ENCODE data around the gene XIAP. TPM values are rescaled to one million over a fixed set of nuclear protein-coding genes. Genes with fewer than 3 reads are reported as not detected.
"Not testable (repeated sequence)": the region's sequence is repeated elsewhere in the genome, so short reads cannot be mapped to it uniquely, and the experiment has no call there.

The XIAP gene
- polyA plus RNA-seq, 4 donors = 39.9 to 44.1 (median 41.6) TPM

DNA sequence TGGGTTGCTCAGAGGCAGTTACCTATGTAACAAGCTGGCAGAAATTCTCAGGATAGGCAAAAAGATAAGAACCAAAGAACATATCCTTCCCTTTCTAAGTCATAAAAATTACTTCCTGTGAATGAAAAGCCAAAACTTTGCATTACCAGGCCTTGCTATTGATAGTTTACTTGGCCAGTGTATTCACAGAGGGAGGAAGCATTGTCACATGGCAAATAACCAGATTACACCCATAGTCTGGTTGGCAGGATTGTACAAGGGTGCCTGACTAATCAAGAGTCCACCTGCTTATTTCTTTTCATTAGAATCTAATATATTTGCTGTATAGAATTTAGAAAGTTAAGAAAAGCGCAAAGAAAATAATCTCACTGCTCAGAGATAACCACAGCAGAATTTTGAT lies 14.1 kb downstream of the XIAP start:
- DNase-seq (ENCODE audit: low read depth in 4 of 4, low spot score in 3 of 4) = no peak

DNA sequence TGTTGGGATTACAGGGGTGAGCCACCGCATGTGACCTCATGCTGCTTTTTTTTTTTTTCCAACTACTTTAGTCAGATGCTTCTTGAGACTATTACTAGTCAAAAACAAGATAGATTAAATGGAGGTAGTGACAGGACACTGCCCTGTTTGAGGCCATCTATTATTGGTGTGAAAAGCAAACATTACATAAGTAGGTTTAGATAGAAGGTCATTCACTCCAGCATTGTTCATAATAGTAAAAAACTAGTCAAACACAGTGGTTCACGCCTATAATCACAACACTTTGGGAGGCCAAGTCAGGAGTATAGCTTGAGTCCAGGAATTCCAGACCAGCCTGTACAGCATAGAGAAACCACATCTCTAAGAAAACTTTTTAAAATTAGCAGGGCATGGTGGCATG lies 16.3 kb downstream of the XIAP start:
- no peak for DNase-seq (ENCODE audit: low read depth in 4 of 4, low spot score in 3 of 4)

DNA sequence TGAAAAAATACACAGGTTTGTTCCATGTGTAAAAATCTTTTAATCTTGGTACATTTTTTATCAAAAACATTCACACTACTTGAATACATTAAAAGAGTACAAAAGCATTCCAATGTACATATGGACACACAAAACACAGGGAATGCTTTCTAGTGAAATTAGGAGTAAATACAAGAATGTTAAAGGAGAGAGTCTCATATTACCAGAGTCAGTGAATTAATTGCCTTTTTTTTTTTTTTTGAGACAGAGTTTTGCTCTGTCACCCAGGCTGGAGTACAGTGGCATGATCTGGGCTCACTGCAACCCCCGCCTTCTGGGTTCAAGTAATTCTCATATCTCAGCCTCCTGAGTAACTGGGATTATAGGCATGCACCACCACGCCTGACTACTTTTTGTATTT lies 17.0 kb downstream of the XIAP start:
- no peak for DNase-seq (ENCODE audit: low read depth in 4 of 4, low spot score in 3 of 4)

DNA sequence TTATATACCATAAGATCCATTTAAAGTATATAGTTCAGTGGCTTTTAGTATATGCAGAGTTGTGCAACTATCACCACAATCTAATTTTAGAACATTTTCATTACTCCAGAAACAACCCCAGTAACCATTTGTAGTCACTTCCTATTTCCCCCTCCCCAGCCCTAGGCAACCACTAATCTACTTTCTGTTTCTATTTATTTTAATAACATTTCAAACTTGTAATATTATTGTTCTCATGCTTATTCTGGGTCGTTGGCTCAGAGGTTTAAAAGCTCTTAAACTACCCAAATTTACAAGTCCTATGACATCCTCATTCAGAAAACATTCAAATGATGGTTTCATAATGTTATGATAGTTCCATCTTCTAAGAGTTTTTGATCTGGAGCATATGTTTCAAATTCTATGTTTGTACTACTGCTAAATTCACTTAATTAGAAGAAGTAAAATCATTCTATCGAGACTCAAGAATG lies 18.4 kb downstream of the XIAP start:
- DNase-seq (ENCODE audit: low read depth in 4 of 4, low spot score in 3 of 4) = no peak

DNA sequence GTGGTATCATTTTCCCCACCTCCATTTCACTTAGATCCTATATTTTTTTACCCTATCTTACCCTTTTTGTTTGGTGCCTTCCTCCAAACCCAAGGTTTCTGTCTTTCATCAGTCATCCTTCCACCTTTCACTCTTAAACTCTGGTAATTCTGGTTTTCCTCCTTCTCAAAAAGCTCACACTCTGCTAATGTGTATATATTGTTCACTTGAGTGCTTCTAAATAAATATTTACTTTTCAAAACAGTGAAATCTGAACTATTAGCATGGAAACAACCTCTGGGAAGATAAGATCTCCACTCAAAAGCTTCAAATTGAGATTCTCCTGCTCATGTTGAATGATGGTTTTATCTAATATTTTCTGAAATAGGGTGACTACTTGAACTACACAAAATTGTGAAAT lies 21.5 kb downstream of the XIAP start:
- DNase-seq (ENCODE audit: low read depth in 4 of 4, low spot score in 3 of 4) = no peak

DNA sequence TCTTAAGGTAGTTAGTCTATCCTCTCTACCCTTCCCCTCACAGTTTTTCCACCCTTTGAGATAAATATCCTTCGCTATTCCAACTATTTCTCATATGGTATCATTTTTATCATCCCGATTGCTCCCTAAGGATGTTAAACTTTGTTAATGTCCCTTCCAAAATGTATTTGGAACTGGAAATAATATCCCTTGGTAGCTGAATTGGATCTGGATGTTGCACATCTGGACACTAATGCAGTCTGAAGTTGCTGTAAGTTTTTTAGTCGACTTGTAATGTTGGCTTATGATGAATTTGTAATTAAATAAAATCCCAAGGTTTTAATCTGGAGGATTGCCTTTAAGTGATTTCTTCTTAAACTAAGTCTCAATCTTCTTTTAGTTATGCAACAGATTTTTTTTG lies 22.5 kb downstream of the XIAP start:
- no peak for DNase-seq (ENCODE audit: low read depth in 4 of 4, low spot score in 3 of 4)

DNA sequence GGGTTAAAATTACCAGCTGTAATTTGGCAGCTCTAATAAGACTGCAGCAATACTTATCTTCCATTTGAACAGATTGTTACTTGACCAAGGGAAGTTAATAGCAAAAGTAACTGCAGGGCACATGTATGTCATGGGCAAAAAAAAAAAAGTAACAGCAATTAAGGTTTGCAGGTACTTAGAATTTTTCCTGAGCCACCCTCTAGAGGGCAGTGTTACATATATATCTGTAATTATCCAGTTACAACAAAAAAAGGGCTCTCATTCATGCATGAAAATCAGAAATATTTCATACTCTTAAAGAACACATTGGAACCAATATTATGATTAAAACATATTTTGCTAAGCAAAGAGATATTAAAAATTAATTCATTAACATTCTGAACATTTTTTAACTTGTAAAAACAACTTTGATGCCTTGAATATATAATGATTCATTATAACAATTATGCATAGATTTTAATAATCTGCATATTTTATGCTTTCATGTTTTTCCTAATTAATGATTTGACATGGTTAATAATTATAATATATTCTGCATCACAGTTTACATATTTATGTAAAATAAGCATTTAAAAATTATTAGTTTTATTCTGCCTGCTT lies 25.1 kb downstream of the XIAP start:
- DNase-seq (ENCODE audit: low read depth in 4 of 4, low spot score in 3 of 4) = peak in 1 of 4 donors; percentile 13

DNA sequence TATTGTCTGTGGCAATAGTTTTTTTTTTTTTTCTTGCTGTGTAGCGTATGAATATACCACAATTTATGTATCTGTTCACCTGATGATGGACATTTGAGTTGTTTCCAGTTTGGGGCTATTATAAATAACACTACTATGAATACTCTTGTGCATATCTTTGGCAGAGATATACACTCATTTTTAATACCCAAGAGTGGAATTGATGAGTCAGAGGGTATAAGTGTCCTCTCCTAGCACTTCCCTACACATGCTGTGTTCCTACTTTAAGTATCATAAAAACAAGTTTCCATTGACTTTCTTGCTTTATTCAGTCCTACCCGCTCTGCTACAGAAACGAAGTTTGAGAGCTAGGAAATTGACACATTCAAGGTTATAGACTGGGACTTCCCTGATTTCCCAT lies 39.8 kb downstream of the XIAP start:
- no peak for DNase-seq (ENCODE audit: low read depth in 4 of 4, low spot score in 3 of 4)

DNA sequence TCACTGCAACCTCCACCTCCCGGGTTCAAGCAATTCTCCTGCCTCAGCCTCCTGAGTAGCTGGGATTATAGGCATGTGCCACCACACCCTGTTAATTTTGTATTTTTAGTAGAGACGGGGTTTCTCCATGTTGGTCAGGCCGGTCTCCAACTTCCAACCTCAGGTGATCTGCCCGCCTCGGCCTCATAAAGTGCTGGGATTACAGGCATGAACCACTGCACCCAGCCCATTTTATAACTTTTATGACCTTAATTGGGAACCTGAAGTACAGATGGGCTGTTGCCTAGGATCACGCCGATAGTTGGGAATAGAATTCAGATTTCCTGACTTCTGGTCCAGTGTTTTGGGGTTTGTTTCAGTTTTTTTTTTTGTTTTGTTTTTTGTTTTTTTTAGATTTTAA lies 43.4 kb downstream of the XIAP start:
- not testable (repeated sequence) for DNase-seq (ENCODE audit: low read depth in 4 of 4, low spot score in 3 of 4)

DNA sequence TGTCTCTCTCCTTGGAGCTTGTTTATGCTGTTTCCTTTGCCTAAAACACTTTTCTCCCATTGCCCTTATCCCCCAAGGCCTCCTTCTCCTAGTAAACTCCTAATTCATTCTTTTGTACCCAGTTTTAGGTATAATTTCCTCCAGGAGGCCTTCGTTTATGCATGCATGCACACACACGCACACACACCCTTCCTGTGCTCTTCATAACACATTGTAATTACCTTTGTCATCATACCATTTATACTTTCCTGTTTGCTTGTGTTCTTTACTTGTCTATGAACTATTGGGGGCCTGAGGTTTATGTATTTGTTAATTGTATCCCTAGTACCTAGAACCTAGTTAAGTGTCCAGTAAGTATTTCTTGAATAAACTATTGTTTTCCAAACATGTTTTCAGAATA lies 45.5 kb downstream of the XIAP start:
- DNase-seq (ENCODE audit: low read depth in 4 of 4, low spot score in 3 of 4) = no peak

DNA sequence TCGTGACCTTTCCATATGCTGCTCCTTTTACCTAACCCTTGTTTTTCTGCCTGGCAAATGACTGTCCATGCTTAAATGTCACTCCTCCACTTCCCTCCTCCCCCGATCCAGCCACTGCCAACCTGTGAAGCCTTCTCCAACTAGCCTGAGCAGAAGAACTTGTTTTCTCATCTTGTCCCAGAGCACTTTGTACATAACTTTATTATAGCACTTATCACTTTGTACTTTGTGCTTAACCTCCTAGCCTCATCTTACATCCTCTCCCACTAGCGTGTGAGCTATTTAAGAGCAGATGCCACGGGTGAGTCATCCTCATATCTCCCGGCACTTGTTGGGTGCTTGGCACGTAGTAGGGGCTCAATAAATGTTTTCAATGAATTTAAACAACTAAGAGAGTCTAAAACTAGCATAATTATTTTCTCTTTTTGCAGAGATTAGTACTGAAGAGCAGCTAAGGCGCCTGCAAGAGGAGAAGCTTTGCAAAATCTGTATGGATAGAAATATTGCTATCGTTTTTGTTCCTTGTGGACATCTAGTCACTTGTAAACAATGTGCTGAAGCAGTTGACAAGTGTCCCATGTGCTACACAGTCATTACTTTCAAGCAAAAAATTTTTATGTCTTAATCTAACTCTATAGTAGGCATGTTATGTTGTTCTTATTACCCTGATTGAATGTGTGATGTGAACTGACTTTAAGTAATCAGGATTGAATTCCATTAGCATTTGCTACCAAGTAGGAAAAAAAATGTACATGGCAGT lies 46.9 kb downstream of the XIAP start:
- no peak for DNase-seq (ENCODE audit: low read depth in 4 of 4, low spot score in 3 of 4)

DNA sequence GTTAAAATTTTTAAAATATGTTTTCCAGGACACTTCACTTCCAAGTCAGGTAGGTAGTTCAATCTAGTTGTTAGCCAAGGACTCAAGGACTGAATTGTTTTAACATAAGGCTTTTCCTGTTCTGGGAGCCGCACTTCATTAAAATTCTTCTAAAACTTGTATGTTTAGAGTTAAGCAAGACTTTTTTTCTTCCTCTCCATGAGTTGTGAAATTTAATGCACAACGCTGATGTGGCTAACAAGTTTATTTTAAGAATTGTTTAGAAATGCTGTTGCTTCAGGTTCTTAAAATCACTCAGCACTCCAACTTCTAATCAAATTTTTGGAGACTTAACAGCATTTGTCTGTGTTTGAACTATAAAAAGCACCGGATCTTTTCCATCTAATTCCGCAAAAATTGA lies 49.7 kb downstream of the XIAP start:
- DNase-seq (ENCODE audit: low read depth in 4 of 4, low spot score in 3 of 4) = no peak

DNA sequence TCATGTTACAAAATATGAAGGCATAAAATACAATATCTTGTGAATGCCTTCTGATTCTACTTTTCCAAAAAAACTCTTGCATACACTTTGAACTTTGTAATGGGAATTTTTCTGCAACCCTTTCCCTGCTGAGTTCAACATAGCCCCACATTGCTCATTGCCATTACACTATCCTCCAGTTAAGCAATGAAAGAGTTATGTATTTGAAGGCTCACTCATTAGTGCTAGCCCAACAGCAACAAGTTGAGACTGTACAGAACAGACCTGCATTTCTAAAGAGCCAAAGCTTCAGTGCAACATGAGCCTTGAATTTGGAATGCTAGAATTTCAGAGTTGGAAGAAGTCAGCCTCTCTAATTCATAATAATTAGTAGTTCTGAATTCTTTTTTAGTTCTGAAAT lies 57.2 kb downstream of the XIAP start:
- DNase-seq (ENCODE audit: low read depth in 4 of 4, low spot score in 3 of 4) = no peak

DNA sequence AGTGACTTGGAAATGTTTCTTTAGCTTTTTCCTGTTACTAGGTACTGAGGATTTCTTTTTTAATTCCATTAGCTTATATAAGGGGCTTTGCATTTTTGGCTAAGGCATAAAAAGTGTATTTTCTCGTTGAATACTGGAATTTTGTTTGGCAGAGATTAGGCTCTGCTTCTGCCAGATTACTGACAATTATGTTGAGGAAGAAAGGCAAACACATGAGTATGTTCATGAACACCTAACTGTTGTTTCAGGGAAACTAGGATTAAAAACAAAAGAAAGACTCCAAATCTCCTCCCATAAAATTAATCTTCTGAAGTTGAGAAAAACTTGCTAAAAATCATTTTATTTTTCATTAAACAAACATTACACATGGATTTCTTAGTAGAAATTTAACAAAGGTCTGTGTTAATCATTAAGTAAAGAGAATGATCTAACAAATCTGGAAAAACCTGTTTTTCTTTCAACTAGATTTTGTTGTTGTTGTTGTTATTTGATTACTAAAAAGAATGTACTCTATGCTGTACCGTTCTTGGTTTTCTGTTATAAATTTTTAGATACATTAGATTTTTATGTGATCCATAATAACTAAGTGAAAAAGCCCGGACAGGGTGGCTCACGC lies 58.4 kb downstream of the XIAP start:
- no peak for DNase-seq (ENCODE audit: low read depth in 4 of 4, low spot score in 3 of 4)

DNA sequence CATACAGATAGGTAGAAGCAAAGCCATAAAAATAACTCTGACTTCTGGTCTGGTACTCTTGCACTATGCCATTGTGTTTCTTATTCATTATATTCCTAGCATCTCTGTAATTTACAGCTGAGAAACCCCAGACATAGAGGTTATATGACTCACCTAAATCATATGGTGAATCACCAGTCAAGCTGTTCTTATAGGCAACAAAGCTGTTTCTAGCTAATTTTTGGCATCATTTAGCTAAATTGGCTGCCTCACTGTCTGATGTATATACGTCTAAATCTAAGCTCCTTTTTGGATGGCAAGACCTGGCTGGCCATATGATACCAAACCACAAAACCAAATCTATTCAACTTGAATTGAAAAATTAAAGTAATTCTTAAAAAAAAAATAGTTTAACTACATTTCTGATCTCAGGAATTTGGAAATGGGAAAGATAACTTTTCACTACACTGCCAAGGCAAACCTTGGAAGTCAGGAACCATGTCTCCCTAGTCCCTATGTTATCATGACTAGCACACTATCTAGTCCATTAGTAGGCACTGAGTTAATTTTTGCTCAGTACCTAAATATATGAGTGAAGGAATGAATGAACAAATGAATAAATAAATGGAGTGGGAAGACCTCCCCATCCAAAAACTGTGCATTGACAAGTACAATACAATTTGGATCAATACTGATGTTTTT lies 60.4 kb downstream of the XIAP start:
- DNase-seq (ENCODE audit: low read depth in 4 of 4, low spot score in 3 of 4) = no peak

DNA sequence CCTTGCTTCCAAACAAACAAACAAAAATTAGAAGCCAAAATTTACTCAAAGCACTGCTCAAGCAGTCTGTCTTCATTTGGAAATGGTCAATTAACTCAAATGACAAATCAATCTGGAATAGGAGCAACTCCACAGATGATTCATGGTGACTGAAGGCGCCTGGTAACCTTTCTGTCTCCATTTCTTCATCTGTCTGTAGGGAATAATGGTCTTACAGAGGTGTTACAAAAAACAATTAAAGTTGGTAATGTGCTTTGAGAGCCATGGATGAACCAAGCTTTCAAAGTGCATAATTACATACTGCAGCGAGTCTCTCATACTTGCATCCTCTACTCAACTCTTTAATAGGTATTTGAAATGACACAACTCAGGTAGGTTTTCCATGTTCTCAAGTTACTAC lies 63.4 kb downstream of the XIAP start:
- DNase-seq (ENCODE audit: low read depth in 4 of 4, low spot score in 3 of 4) = no peak

DNA sequence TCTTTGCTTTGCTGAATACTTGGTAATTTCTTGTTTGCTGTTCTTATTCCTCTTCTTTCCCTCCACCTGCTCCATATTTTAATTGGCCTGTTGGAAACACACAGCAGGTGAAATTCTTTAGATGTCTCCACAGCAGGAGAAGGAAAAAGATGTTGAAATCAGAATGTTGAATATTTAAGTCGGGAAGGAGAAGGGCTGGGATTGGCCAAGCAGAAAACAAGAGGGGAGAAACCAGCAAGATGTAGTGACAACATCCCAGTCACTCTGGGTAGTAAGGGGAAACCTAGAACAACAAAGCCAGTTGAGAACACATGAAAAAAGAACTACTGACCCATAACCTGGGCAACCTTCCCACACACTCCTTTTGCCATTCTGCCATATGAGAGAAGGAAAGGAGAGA lies 64.3 kb downstream of the XIAP start:
- no peak for DNase-seq (ENCODE audit: low read depth in 4 of 4, low spot score in 3 of 4)

DNA sequence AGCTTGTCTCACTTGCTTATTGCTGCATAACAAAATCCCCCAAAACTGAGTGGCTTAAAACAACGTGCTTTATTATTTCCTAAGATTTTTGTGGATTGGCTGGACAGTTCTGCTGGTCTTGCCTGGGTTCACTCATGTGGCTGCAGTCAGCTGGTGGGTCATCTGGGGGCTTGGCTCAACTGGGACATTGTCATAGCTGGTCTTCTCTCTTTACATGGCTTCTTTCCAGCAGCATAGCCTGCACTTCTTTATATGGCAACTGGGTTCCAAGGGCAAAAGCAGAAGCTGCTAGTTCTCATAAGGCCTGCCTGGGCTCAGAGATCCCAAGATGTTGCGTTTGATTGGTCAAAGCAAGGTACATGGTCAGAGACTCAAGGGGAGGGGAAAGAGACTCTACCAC lies 68.0 kb downstream of the XIAP start:
- DNase-seq (ENCODE audit: low read depth in 4 of 4, low spot score in 3 of 4) = no peak

DNA sequence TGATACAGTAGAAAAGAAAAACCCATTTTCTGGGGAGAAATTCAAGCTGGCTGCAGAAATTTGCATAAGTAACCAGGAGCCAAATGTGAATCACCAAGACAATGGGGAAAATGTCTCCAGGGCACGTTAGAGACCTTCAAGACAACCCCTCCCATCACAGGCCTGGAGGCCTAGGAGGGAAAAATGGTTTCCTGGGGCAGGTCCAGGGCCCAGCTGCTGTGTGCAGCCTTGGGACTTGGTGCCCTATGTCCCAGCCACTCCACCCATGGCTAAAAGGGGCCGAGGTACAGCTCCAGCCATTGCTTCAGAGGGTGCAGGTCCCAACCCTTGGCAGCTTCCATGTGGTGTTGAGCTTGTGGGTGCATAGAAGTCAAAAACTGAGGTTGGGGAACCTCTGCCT lies 72.2 kb downstream of the XIAP start:
- not testable (repeated sequence) for DNase-seq (ENCODE audit: low read depth in 4 of 4, low spot score in 3 of 4)

DNA sequence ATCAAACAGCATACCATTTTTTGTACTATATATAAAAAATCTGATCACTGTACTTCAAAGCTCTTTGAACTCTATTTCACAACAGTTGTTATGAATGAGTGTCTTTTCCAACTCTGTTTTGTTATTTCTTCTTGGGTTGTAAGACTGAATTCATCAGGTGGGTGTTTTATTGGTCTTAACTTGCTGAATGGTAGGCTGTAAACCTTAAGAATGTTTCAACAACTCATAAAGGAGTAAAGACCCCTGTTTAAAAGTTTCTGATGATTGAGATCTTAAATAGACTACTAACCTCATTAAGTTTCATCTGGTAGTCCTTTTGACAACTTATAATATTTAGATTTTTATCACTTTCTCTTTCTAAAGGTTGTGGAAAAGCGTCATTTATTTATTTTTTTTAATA lies 83.2 kb downstream of the XIAP start:
- no peak for DNase-seq (ENCODE audit: low read depth in 4 of 4, low spot score in 3 of 4)

DNA sequence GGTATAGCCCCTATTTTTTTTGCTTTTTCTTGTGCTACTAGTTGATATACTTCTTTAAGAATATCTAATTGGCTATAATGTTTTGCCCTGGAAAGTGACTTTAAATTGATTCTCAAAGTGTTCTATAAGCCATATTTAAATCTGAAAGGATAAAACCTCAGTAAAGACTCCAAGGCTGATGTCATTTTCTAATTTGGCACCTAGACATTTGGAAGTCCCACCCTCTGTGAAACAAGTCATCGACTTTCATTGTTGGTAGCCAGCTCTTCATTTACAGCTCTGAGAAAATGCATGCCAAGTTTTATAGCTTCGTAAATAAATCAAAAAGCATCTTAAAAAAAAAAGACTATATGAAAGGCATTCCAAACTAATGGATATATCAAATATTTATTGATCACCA lies 83.6 kb downstream of the XIAP start:
- no peak for DNase-seq (ENCODE audit: low read depth in 4 of 4, low spot score in 3 of 4)

DNA sequence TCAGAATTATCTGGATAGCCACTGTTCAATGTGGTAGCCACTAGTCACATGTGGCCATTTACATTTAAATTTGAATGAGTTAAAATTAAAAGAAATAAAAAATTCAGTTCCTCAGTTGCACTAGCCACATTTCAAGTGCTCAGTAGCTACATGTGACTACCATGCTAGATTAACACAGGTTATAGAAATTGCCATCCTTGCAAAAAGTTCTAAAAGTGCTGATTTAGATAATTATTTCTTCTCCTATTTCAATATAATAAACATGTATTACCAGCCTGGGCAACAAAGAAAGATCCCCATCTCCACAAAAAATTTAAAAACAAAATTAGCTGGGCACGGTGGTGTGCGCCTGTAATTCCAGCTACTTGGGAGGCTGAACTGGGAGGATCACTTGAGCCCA lies 90.0 kb downstream of the XIAP start:
- DNase-seq (ENCODE audit: low read depth in 4 of 4, low spot score in 3 of 4) = no peak
